Measurements from ENCODE around the gene PLK2.

GRCh38 chr5:58475404-58475803, 15.5 kb upstream of the PLK2 start:
- TF ChIP-seq ZNF274 (IDR thresholded peaks at IDR 0.05; ENCODE audit: low read depth, low read length) (no peak), SUZ12 (IDR thresholded peaks at IDR 0.05; ENCODE audit: extremely low read depth, insufficient read depth, insufficient read length) (no peak), YY1 (IDR thresholded peaks at IDR 0.05; ENCODE audit: insufficient read depth, insufficient read length) (no peak)
